Psoas muscle (tissue), 8 donors: ENCODE measurements around the gene NPFF. TPM values are rescaled to one million over a fixed set of nuclear protein-coding genes. Genes with fewer than 3 reads are reported as not detected.

Experiments used
- ATAC-seq, 4 donors: fragments of 200-7000 bp; cut with Tn5 transposase; one replicate each; pipeline ENCODE4 v1.9.1; 2020; ENCODE audit warnings: moderate library complexity in 3 of 4, mild to moderate bottlenecking in 2 of 4
- DNase-seq, 2 donors: peaks; one replicate each; pipeline ENCODE4 v3.0.0-alpha.2; 2020
- H3K27ac ChIP-seq: fragments of 200-600 bp; one replicate; pipeline ENCODE4 v1.8.0; 2022
- H3K27me3 ChIP-seq, 3 donors: fragments of 200-600 bp in 1 of 3; one replicate each; pipeline versions ENCODE4 v1.6.1 to v1.8.0; 2013 to 2022; ENCODE audit warnings: low read length in 2 of 3, mild to moderate bottlenecking in 2 of 3, moderate library complexity in 1 of 3; ENCODE audit not compliant: insufficient read depth in 3 of 3
- H3K36me3 ChIP-seq, 2 donors: fragments of 200-600 bp in 1 of 2; one replicate each; pipeline versions ENCODE4 v1.6.1 to v1.8.0; 2013 to 2022; ENCODE audit warnings: low read depth in 1 of 2, mild to moderate bottlenecking in 1 of 2, moderate library complexity in 1 of 2; ENCODE audit not compliant: insufficient read depth in 1 of 2
- H3K4me1 ChIP-seq: fragments of 200-600 bp; one replicate; pipeline ENCODE4 v1.8.0; 2022
- H3K4me3 ChIP-seq: fragments of 200-600 bp; one replicate; pipeline ENCODE4 v1.8.0; 2022; ENCODE audit warnings: mild to moderate bottlenecking
- H3K9me3 ChIP-seq: fragments of 200-600 bp; one replicate; pipeline ENCODE4 v1.8.0; 2022
- WGBS, 3 donors: extraction: QIAGEN DNeasy Blood & Tissue Kit; methylation state at CpG; one replicate each; pipeline versions ENCODE4 v1.1.6 to v1.1.7; 2013; 5-methylcytosine and 5-hydroxymethylcytosine counted together
- intact Hi-C, 2 donors: fragments of 100-400 bp; cut with DNase I; formaldehyde crosslinking; loops; one replicate each; pipeline versions ENCODE4 v1.11.0 to v1.14.2; 2022
- polyA plus RNA-seq, 3 donors: library from polyadenylated mRNA; stranded (reverse); fragments of 200-250 nt; gene quantifications; one replicate each; pipeline ENCODE4 v1.2.3, GENCODE V29; 2013
- total RNA-seq, 4 donors: library from RNA; stranded (reverse); fragmentation: NEBNext Ultra II Directional in 2 of 4; extraction: Animal tissue kit (Norgen Biotek cat#: 25700) in 2 of 4; gene quantifications; one replicate each; pipeline versions ENCODE4 v1.2.1 to v1.2.4, GENCODE V29; 2021 to 2023
- TF ChIP-seq, protein P1 (sequence below): fragments of 200-600 bp; IDR thresholded peaks from one replicate; pipeline ENCODE4 v1.8.0; 2022; ENCODE audit warnings: antibody characterized with exemption
- donor health status: healthy with polysubstance abuse.
- donor health status: DM: no; HTN: no; CAD: no; lungs with moderate emphysema.
- donor health status: Bipolar disorder and iron deficiency.
- donor health status: healthy.
- donor health status: DM: yes; HTN: yes; CAD: no.
- donor health status: DM: no; HTN: no; CAD: no.
- donor health status: DM: no; HTN: no; CAD: no.
- donor health status: DM: yes; HTN: yes; CAD: no.

NPFF gene
- total and polyA plus RNA-seq, 7 donors: not detected

DNA sequence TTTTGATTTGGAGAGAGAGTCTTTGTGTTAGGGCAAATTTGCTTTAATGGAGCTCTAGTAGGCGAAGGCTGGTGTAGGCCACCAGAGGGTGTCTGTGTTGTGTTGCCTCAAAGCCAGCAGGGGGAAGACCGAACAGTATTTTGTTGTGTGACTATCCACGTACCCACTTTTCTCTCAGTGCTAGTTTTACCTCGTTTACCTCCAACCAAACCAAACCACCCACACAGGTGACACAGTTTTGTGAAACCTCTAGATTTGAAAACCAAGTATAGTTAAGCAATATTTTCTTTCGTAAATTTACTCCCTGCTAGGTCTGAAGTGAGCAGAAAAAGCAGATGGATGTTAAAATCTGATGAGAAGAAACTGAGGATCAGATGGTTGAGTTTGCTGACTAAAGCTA lies 36.3 kb upstream of the NPFF start:
- ATAC-seq (peak; percentile 87 to 95 (median 90)), DNase-seq (peak in 1 of 2 donors; percentile 31)
- H3K9me3 ChIP-seq: no peaks in the 10 kb centered on the region
- 24 to 28% (median 27%) methylated on average over 5 of the region's 5 CpGs for WGBS, 3 donors
- peaks cover 5% of the 10 kb centered on the region for H3K4me1 ChIP-seq
- TF ChIP-seq, protein P1, sequence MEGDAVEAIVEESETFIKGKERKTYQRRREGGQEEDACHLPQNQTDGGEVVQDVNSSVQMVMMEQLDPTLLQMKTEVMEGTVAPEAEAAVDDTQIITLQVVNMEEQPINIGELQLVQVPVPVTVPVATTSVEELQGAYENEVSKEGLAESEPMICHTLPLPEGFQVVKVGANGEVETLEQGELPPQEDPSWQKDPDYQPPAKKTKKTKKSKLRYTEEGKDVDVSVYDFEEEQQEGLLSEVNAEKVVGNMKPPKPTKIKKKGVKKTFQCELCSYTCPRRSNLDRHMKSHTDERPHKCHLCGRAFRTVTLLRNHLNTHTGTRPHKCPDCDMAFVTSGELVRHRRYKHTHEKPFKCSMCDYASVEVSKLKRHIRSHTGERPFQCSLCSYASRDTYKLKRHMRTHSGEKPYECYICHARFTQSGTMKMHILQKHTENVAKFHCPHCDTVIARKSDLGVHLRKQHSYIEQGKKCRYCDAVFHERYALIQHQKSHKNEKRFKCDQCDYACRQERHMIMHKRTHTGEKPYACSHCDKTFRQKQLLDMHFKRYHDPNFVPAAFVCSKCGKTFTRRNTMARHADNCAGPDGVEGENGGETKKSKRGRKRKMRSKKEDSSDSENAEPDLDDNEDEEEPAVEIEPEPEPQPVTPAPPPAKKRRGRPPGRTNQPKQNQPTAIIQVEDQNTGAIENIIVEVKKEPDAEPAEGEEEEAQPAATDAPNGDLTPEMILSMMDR: peak; percentile 83
- intact Hi-C loops: loop anchor here in 1 of 2 donors (5.0 kb wide), 1 partner anchor 134 kb away; the partner anchor contains the start of gene ATP5MC2
- no peak overlapping the region for H3K4me3 ChIP-seq
- H3K27ac ChIP-seq: peak overlapping the region; percentile 43
- H3K27me3 ChIP-seq: no peaks in the 10 kb centered on the region
- H3K36me3 ChIP-seq: peaks cover 4 to 77% of the 10 kb centered on the region in 2 donors

DNA sequence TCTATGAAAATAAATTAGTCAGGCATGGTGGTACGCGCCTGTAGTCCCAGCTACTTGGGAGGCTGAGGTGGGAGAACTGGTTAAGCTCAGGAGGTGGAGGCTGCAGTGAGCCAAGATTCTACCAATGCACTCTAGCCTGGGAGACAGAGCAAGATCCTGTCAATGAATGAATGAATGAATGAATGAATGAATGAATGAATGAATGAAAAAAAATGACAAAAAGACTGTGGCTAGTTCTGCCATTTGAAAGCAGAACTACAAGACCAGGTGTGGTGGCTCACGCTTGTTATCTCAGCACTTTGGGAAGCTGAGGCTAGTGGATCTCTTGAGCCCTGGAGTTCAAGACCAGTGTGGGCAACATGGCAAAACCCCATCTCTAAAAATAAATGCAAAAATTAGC lies 32.2 kb upstream of the NPFF start:
- Histone ChIP-seq H3K4me1 (peaks cover 5% of the 10 kb centered on the region), H3K4me3 (no peak overlapping the region), H3K27me3 (no peaks in the 10 kb centered on the region), H3K36me3 (peaks cover 10 to 92% of the 10 kb centered on the region in 2 donors), H3K9me3 (no peaks in the 10 kb centered on the region), H3K27ac (no peak overlapping the region)
- 92 to 100% (median 99%) methylated on average over 3 of the region's 3 CpGs for WGBS, 3 donors
- no peak for DNase-seq
- intact Hi-C loops: no loop called here
- no peak for ATAC-seq
- TF ChIP-seq, protein P1: no peak

DNA sequence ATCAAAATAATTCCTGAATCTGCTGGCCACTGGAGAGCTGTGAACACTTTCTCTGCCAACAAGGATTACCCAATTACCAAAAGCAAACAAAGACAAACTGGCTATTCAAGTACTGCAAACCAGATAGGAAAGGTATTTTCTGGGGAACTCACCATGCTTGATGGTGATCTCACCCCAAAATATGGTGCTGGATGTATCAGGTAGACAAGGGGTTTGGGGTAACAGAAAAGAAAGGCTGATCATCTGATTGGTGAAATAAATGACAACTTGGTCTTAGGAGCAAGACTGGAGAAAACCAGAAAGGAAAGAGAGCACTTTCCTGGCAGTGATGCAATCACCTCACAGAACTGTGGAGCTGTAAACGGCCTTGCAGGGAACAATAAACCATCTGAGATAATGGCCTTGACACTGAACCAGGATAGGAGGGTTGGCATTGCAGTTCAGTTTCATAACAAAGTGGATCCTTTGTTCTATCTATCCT lies 31.0 kb upstream of the NPFF start:
- Histone ChIP-seq H3K27ac (no peak overlapping the region), H3K4me1 (no peaks in the 10 kb centered on the region), H3K9me3 (no peaks in the 10 kb centered on the region), H3K36me3 (peaks cover 9 to 100% of the 10 kb centered on the region in 2 donors), H3K27me3 (no peaks in the 10 kb centered on the region), H3K4me3 (no peak overlapping the region)
- DNase-seq (no peak), ATAC-seq (no peak)
- TF ChIP-seq, protein P1: no peak
- intact Hi-C loops: no loop called here
- WGBS, 3 donors: 13 to 22% (median 17%) methylated on average over 1 of the region's 1 CpG

DNA sequence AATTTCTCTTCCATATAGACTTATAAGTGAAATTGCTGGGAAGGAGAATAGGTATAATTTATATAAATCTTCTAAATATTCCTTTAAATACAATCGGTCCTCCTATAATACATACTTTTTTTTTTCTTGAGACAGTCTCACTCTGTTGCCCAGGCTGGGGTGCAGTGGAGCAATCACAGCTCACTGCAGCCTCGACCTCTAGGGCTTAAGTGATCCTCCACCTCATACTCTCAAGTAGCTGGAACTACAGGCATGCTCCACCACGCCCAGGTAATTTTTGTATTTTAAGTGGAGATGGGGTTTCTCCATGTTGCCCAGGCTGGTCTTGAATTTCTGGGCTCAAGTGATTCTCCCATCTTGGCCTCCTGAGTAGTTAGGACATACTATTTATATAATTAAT lies 29.7 kb upstream of the NPFF start:
- Histone ChIP-seq H3K27ac (no peak overlapping the region), H3K9me3 (no peaks in the 10 kb centered on the region), H3K27me3 (no peaks in the 10 kb centered on the region), H3K4me1 (no peaks in the 10 kb centered on the region), H3K4me3 (no peak overlapping the region), H3K36me3 (peaks cover 16 to 100% of the 10 kb centered on the region in 2 donors)
- DNase-seq: no peak
- ATAC-seq: no peak
- 89 to 90% (median 89%) methylated on average over 3 of the region's 3 CpGs for WGBS, 3 donors
- intact Hi-C loops: no loop called here
- TF ChIP-seq, protein P1: no peak

DNA sequence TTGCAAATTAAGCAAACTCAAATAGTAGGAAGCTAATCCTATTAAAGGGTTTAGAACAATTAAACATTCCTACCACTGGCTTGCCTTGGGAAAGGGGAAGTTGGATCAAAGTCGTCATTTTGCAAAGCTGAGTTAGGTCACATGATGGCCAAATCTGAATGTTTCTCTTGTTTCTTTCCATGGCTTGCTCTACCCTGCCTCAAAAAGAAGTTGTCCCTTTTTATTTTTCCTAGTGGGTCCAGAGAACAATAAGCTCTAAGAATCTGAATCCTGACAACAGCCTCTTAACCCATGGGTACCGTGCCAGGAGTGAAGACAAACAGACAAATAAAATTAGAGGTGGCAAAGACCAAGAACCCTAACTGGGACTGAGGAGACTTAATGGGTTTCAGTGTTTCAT lies 26.2 kb upstream of the NPFF start:
- H3K36me3 ChIP-seq: peaks cover 22 to 99% of the 10 kb centered on the region in 2 donors
- 77 to 86% (median 78%) methylated on average over 2 of the region's 2 CpGs for WGBS, 3 donors
- intact Hi-C loops: no loop called here
- DNase-seq (no peak), ATAC-seq (no peak)
- TF ChIP-seq, protein P1: no peak
- H3K27ac ChIP-seq: no peak overlapping the region
- no peak overlapping the region for H3K4me3 ChIP-seq
- H3K4me1 ChIP-seq: no peaks in the 10 kb centered on the region
- H3K27me3 ChIP-seq: no peaks in the 10 kb centered on the region
- no peaks in the 10 kb centered on the region for H3K9me3 ChIP-seq
